Stimulated activated CD8-positive, alpha-beta memory T cell treated with anti-CD3 and anti-CD28 coated beads, Interleukin-15, amount 100 ng/mL, for 48 hours (primary cell): Measurements from ENCODE around the gene TNIP3.
"Not testable (repeated sequence)": the region's sequence is repeated elsewhere in the genome, so short reads cannot be mapped to it uniquely, and the experiment has no call there.

Source experiments
- DNase-seq, 2 donors: peaks; one replicate each; pipeline ENCODE4 v3.0.0-alpha.2; 2020; ENCODE audit warnings: low read depth in 2 of 2

TNIP3 gene, protein sequence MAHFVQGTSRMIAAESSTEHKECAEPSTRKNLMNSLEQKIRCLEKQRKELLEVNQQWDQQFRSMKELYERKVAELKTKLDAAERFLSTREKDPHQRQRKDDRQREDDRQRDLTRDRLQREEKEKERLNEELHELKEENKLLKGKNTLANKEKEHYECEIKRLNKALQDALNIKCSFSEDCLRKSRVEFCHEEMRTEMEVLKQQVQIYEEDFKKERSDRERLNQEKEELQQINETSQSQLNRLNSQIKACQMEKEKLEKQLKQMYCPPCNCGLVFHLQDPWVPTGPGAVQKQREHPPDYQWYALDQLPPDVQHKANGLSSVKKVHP

DNA sequence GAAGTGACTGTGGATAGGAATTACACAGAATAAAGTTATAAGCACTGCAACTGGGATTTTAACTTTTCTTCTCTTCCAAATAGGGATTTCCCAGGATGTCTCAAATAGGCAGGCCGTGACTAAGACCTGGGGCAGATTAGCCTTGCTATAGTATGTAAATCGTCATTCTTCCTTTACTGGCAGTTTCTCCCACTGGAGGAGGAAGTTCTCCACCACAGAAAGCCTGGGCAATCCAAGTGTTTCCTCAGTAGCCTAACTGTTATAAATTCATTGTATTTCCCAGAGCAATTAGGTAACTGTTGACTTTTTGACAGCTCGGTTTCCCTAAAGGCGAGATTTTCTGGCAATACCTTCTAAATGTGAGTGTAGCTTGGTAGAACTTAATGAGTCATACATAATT, at the start of gene TNIP3:
Gene TNIP3, minus strand, starts transcription at position 31 of the 400 bp plus-strand sequence. CDS start 196 bp downstream, outside the sequence.
- no peak for DNase-seq

DNA sequence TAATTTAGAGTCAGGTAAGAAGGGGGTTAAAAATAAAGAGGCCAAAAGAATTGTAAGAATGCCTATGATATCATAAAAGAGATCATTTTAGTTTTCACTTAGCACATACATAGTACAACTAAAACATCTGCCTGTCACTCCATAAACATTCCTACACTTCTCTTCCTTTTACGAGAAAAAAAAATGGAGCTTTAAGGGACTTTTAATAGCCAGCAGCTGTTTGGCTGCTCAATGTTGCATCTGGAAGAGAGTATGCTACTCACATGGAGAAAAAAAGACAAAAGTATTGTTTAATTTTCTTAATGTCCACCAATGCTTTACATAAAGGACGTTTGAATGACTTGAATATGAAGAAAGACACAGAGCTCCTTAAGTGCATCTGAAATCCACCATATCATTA, 48.7 kb upstream of the TNIP3 start:
- no peak for DNase-seq

DNA sequence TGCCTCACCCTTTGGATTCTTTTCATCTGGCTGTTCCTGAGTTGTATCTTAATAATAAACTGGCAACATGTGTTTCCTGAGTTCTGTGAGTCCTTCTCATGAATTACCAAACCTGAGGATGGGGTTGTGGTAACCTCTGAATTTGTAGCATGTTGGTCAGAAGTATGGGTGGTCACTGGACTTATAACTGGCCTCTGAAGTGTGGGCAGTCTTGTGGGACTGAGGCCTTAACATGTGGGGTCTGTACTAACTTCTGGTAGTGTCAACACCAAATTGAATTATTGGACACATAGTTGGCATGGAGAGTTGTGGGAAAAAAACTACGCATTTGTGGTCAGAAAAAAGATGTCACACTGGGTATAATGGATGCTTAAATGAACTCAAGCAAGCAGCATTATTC, 45.0 kb upstream of the TNIP3 start:
- DNase-seq: no peak

DNA sequence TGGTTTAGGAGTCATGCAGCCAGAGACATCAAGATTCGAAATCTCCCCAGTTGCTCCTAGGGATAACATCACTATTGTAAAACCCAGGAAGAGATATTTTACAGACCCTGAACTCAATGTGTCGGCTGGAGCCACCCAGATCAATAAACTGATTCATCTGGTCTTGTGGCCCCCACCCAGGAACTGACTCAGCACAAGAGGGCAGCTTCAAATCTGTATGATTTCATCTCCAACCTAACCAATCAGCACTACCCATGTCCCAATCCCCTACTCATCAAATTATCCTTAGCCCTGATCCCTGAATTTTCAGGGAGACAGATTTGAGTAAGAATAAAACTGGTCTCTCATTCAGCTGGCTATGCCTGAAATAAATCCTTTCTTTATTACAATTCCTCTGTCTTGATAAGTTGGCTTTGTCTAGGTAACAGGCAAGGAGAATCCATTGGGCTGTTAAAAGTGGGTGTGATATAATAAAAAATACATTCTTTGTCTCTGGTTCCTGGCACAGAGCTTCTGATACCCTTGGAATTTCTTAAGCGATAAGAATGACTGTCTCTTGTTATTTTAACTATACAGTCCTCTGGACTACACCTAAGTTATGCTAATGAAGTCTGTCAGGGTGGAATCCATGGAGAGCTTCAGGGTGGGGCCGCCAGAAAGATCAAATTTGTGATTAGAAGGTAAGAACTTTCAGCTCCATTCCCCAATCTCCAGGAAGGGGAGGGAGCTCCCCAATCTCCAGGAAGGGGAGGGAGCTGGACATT, 44.3 kb upstream of the TNIP3 start:
- no peak for DNase-seq

DNA sequence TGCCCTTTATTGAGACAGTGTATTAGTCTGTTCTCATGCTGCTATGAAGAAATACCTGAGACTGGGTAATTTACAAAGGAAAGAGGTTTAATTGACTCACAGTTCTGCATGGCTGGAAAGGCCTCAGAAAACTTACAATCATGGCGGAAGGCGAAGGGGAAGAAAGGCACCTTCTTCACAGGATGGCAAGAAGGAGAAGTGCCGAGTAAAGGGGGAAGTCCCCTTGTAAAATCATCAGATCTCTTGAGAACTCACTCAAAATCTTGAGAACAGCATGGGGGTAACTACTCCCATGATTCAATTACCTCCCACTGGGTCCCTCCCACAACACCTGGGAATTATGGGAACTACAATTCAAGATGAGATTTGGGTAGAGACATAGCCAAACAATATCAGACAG, 41.7 kb upstream of the TNIP3 start:
- not testable (repeated sequence) for DNase-seq

DNA sequence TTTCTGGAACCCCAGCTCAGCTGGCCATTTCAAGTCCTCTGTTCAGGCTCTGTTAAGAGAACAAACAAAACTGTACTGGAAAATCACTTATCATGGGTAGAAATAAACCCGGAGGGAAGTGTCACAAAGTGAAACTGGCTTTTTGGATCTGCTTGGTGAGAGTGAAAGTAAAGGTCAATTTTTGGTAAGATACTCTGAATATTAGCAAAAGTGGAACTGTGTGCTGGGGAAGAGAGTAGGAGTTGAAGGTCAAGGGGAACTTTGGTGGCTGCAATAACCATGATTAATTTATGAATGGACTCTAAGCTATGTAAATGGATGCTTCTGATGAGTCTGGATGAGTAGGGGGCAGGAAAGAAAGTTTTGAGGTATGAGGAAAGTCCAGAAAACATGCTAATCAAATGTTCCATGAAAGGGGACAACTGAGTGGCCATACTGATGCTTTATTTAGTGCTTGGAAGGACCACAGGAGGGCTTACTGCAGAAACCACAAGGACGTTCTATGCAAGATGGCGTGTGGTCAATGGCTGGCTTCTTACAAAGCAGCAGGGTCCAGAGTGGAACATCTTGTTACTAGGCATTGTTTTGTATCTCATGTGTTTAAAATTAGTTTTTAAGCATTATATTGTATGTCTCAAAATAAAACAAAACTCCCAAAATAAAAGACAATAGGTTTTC, 36.8 kb upstream of the TNIP3 start:
- DNase-seq: no peak

DNA sequence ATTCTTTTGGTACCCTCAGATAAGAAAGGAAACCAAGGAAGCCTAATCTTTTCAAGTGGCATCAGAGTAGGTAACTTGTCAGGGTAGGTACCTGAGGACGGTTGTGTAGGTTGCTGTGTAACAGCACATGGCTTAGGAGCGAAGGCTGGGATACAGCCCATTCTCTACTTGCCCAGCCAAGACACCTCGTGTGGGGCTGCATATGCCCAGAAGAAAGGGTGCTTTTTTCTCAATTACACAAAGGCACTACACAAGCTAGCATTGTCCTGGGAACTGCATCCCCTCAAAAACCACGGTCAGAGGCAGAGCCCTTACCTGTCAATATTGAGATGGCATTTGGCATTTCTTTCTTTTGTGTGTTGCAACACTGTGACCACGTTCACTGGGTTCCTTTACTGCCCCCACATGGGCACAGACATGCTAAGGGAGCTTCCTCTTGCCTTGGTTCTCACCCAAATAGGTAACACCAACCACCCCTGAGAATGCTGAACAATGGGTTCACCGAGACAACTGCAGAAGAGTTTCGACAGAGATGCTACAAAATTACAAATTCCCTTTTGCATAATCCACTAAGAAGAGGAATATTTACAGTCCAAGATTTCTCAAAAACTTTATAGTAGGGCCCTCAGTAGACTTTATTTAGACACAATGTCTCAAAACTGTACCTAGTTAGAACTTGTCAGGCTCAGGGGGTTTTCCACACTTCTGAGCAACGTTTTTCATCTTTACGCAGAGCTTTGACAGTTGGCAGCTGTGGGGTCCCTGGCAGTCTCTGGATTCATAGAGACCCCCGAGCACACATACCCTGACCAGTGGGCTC, 35.8 kb upstream of the TNIP3 start:
- DNase-seq: no peak

DNA sequence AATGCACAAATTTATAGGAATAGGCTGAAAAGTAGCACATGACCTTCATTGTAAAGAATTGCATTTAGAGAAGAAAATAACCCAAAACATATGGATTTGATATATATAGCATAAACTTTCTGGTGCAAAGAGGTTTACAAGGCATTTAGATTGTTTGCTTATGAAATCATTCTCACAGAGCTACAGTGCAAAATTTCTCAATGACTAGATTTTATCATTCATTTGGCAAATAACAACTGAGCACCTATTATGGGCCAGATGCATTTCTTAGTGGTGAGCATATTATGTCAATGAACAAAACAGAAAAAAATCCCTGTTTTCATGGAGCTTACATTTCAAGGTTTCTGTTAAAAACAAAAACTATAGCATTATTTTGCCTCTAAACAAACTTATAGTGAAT, 34.1 kb upstream of the TNIP3 start:
- DNase-seq: no peak

DNA sequence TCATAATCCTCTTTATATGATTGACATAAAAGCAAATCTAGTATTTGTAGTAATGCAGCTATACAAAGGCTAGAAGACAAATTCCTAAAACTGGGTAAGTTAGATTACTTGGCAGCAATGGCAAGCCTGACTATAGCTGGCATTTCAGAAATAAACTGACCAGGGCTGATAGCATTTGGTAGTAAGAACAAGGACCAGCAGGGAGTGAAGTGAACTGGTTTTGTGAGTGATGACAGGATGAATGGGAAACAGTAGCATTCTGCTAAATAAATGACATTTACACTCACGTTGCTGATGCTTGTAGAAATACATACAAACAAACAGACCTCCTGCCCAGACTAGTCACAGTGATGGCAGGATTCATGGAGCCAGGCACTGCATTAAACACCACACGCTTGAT, 31.5 kb upstream of the TNIP3 start:
- no peak for DNase-seq

DNA sequence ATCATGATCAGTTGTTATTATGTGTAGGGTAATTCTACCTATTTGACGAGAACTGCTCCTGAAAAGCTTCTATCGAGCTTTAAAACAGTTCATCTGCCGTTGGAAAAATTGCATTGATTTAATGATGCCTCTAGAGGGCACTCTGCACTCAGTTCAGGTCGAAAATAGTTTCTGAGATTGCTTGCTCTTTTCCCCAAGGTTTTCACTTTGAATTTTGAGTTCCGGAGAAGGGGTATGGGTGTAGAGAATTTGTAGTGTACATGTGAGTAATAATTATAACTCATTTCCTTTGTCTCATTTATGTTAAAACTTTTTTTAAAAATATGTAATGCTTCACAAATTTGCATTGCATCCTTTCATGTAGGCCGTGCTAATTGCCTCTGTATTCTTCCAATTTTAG, 28.4 kb upstream of the TNIP3 start:
- no peak for DNase-seq

DNA sequence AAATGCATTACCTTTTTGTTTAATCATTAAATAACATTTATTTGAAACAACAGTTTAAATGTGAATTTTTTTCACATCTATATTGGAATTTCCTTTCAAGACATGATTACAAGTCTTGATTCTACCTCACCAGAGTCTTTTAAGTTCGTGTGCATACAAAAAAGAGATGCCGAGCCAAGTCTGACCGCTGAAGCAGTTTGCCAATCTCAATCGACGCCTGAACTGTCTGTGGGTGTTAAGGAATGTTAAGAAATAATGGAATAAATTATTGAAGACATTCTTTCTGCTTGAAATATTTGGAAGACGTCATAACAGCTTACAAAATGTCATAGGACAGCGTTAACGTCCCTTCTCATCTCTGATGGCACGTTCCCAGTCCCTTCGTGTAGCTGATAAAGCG, 27.9 kb upstream of the TNIP3 start:
- DNase-seq: no peak

DNA sequence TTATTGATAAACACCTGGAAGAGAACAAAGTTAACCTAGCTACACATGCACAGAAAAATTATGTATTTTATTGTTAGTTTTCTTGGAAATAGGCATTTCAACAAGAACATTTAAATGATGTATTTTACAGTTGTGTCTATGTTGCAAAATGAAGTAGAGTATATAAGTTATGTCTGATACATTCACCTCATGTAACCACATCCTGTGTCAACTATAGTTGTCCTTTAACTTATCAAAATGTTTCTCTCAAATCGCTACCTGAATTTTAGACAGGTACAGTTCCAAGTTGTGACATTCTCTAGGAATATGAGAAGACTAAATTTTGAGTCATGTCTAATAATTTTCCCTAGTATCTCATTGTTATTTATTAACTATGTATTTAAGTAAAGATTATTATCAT, 27.2 kb upstream of the TNIP3 start:
- DNase-seq: no peak

DNA sequence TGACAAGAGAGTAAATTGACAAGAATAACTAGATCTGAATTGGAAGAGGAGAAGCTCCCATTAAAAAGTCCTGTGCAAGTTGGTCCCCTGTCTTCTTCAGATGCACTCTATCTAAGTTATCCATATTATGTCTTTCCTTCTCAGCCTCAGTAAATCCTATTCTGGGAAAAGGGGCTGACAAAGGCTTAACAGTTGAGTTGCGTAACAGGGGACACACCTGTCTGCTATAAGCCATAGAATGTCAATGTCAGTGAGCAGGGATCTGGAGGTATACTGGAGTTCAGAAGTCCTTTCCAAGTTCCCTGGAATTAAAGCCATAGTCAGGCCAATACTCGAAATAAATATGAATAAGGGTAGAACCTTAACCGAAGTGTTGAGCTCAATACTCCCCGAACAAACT, 26.3 kb upstream of the TNIP3 start:
- DNase-seq: no peak

DNA sequence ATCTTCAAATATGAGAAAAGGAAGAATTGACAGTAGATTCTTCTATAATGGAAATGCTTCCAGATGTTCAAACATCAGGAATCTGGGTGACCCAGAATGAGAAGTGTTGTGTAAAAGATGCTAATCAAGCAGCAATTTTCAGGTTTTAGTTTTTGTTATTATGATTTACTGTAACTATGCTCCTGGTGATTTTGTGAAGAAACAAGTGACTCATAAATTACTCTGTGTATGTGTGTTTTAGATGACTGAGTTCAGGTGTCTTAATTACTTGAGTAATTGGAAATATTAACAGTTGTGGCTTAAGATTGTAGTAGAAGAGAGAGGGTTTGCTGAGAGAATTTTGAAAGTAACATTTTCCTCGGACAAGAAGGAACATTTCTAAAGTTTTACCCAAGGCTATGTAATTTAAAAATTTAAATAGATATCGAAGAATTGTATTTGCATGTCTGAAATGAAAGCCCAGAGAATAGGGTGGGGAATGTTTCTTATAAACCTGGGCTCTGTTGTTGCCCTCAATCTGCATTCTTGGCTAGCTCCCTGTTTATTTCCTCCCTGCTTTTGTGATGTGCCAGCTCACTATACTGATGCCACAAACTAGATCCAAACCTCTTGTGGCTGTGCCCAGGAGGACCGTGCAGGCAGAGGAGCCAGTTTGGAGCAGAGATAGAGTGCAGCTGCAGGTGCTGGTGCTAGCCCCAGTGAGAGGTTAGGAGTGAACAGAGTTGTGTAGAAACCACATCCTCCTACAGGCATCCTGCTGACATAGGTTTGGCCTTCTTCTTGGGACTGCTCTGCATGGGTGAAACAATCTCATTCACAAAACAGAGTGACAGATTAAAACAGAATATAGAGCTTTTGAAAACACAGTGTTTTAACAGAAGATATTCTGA, 25.4 kb upstream of the TNIP3 start:
- peak in 1 of 2 donors; percentile 21 for DNase-seq

DNA sequence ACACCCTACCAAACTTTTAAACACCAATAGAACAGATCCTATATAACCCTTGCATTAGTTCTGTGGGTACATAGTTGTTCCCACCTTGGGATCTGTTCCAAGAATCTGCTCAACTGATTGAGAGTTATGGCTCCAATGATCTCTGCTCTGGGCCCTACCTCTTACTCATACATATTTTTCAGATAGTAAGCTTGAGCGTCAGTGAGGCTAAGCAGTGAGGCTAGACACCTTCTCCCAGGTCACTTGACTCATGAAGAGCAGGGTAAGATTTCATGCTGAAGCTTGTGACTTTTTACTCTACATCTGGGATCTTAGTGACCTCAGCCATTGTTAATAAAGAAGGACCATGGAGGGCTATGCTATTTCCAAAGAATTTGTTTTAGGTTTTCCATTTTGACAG, 23.1 kb upstream of the TNIP3 start:
- DNase-seq: no peak

DNA sequence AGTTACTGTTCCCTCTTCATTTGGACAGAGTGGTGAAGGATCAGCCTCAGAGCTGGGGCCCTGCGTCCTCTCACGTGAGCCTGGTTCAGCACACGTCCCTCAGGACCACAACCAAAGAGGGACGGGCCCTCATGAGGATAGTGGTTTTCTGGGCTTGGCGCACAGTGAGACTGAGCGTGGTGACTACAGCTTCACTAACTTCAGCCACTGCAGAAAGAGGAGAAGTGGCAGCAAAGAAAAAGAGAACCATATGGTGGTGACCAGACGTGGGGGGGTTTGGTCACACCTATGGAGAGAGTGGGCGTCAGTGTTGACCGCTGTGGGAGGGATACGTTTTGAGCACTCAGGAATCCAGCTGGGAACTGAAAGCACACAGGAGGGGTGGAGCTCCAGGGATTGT, 21.8 kb upstream of the TNIP3 start:
- no peak for DNase-seq

DNA sequence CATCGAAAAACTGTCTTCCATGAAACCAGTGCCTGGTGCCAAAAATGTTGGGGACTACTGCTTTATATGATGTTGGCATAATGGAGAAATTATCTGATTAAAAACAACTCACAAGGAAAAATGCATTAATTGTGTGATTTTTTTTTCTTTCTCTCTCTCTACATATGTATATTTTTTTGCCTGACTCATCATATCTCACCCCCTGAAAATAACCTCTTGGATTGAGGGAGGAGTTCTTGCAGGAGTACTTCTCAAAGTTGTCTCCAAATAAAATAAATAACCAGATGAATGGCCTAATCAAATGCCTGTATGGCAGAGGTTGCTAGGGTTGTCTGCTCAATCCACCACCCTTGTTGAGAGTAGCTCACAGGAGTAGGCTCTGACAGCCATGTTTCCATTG, 19.9 kb upstream of the TNIP3 start:
- no peak for DNase-seq

DNA sequence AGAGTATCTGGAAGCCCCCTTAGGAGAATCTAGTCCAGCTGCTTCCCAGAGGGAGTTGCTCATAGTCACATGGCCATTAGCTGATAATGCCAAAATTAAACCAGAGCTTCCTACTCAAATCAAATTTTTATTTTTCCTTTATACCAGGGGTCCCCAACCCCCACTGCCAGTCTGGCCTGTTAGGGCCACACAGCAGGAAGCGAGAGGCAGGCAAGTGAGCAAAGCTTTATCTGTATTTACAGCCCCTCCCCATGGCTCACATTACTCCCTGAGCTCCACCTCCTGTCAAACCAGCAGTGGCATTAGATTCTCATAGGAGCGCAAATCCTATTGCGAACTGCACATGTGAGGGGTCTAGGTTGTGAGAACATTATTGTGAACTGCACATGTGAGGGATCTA, 19.2 kb upstream of the TNIP3 start:
- no peak for DNase-seq

DNA sequence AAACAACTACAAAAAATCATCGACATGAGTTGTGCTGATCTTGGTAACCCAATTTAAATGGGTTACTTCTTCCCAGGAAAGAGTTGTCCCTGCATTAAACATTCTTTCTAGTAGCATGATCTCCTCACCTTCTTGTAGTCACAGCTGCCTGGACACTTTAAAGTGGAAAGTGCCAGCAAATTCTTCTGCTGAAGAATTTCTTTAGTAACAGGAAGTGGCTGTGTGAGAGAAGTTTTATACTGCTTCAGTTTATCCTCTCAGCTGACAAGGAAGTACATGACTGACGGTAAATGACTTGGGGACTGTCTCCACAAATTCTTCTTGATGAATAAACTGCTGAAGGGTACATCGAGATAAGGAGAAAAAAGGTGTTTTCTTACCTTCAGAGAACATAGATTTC, 18.2 kb upstream of the TNIP3 start:
- DNase-seq: no peak

DNA sequence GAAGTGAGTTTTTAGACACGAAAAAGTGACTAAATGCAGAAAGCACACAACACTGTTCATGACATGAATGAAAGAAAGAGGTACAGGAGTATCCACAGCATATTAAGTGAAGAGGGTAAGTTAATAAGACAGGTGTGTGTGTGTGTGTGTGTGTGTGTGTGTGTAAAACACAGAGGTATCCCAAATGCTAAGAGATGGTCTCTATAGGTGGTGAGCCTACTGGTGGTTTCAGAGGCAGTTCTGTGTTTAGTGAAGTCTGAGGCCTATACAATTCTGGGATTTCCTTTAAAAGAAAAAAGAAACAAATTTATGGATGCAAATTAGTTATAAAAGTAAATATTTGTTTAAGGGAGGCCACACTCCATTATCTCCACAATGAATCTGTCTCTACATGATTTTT, 17.4 kb upstream of the TNIP3 start:
- DNase-seq: no peak

DNA sequence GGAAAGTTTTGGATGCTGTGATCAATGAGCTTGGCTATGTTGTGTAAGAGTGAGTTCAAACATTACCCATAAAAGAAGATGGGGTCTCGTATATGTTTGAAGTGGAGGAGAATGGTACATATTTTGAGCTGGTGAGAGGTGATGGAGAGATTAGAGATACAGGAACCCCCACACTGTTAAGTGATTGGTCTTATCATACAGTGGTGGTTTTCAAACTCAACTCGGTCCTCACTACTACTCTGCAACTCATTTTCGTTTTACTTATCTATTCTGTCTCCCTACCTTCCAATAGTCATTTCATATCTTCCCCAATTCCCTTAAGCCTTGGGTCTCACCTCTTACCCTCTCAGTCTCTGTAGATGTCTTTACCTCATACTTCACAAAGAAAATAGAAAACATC, 16.4 kb upstream of the TNIP3 start:
- DNase-seq: no peak
